GM04504 (cell line): ENCODE results near the gene ROBO2.

Experiments
- DNase-seq: peaks from one replicate; pipeline ENCODE4 v3.0.0-alpha.2; 2012; ENCODE audit warnings: low read depth

ROBO2 gene, protein sequence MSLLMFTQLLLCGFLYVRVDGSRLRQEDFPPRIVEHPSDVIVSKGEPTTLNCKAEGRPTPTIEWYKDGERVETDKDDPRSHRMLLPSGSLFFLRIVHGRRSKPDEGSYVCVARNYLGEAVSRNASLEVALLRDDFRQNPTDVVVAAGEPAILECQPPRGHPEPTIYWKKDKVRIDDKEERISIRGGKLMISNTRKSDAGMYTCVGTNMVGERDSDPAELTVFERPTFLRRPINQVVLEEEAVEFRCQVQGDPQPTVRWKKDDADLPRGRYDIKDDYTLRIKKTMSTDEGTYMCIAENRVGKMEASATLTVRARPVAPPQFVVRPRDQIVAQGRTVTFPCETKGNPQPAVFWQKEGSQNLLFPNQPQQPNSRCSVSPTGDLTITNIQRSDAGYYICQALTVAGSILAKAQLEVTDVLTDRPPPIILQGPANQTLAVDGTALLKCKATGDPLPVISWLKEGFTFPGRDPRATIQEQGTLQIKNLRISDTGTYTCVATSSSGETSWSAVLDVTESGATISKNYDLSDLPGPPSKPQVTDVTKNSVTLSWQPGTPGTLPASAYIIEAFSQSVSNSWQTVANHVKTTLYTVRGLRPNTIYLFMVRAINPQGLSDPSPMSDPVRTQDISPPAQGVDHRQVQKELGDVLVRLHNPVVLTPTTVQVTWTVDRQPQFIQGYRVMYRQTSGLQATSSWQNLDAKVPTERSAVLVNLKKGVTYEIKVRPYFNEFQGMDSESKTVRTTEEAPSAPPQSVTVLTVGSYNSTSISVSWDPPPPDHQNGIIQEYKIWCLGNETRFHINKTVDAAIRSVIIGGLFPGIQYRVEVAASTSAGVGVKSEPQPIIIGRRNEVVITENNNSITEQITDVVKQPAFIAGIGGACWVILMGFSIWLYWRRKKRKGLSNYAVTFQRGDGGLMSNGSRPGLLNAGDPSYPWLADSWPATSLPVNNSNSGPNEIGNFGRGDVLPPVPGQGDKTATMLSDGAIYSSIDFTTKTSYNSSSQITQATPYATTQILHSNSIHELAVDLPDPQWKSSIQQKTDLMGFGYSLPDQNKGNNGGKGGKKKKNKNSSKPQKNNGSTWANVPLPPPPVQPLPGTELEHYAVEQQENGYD (N-terminal part only)

DNA sequence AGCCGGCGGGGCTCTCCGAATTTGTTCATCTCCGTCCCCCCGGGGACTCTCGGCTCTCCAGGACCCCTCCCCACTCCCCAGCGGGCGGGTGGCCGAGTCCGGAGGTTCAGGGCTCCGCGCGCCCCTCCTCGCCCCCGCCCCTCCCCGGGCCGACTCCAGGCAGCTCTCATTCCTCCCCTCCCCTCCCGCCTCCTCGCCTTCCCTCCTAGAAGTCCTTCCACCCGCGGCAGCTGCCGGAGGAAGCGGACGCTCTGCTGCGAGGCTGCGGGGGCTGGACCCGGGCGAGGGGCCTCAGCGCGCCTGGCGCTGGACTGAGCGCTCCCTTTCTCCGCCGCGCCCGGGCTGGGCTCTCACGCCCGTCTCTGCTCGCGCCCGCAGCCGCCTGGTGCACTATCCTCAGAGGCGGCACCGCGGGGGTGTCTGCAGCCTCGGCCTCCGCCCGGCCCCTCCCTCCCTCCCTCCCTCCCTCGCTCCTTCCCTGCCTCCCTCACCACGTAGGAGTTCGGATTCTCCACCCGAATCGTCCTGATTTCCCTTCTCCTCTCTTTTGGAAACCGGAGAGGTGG, at the start of gene ROBO2:
ROBO2 (plus strand) TSS at position 494 of the 566 bp plus-strand sequence. CDS start 687 bp downstream, outside the sequence.
- DNase-seq, result no peak

GRCh38 chr3:76990606-76991005, 49.3 kb upstream of the ROBO2 start:
- no peak for DNase-seq

- no peak for DNase-seq
These were observed 48.7 kb upstream of the ROBO2 start for GRCh38 chr3:76991165-76991564.

- peak; percentile 11 for DNase-seq
These were observed 42.2 kb upstream of the ROBO2 start for GRCh38 chr3:76997733-76998132.

DNA sequence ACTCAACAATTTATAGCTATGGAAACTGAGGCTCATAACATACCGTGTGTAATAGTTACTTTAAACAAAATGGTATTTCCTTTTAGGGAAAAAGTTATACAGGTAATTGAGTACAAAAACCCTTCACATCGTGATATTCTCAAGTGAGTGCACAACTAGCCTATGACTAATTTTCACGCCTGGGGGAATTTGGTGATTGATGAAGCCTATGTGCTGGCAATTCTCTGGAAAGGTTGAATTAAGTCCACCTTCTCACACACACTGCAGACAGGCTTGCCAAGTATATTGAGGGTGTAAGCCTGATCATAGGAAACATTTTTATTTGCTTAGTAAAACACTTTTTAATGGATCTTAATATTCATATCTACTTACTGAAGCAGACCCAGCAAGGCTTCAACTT, 41.3 kb upstream of the ROBO2 start:
- no peak for DNase-seq

DNA sequence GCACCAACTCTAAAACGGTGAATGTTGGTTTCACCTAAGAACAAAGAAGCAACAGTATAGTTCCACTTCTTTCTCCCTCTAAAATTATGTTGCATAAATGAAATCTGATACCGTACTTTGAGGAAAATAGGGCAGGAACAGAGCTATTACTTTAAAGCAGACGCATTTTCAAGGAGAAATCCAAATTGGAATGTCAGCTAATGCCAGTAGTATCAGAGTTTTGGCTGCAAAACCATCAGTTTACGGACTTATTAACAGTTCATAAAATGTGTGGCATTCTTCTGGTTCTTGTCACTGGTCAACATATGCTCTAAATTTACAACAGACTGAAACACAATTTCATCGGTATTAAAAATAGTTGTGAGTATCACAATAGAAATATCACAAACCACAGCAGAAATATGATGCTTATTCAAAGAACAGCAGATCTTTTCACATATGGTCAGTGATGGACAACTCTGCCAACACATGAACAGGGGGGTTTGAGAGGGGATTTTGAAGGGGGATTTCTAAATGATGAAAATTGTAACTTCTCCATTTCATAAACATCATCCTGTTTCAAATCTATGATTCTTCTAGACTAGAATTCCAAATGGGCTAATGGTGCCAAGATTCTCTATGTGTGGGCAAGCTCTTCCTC, 38.7 kb upstream of the ROBO2 start:
- DNase-seq, result no peak

GRCh38 chr3:77014226-77014625, 25.7 kb upstream of the ROBO2 start:
- DNase-seq, result no peak

GRCh38 chr3:77025471-77025870, 14.4 kb upstream of the ROBO2 start:
- no peak for DNase-seq

- DNase-seq, result no peak
These were observed 12.8 kb upstream of the ROBO2 start for GRCh38 chr3:77026904-77027634.

GRCh38 chr3:77028005-77028404, 11.9 kb upstream of the ROBO2 start:
- no peak for DNase-seq

GRCh38 chr3:77038468-77038929, 1.4 kb upstream of the ROBO2 start:
- peak; percentile 65 for DNase-seq

DNA sequence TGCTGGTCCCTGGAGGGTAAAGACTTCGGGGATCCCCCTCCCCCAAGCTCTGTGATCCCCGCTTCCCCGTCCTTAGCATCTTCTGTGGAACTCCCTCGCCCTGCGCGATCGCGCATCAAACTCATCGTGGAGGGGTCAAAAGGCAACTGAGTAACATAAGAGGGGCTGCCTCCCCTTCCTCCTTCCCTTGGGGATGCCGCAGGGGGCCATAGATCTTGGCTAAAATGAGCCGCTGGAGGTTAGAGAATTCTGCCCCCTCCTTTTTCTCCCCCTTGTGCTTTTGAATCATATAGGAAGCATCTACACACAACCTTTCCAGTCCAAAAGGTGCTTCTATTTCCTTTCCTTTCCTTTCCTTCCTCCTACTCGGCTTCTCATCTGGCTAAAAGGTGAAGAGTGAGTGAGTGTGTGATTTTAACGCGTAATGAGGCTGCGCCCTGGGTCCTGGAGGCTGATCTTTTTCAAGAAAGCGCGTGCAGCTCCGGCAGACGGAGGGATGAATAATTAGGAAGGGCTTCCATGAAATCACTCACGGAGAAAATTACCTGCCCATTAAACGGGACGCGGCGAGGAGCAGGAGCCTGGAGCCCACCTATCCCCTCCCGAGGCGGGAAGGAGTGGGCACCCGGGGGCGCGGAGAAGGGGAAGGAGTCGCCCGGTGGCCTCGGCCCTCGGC, 831 bp upstream of the ROBO2 start:
- no peak for DNase-seq

DNA sequence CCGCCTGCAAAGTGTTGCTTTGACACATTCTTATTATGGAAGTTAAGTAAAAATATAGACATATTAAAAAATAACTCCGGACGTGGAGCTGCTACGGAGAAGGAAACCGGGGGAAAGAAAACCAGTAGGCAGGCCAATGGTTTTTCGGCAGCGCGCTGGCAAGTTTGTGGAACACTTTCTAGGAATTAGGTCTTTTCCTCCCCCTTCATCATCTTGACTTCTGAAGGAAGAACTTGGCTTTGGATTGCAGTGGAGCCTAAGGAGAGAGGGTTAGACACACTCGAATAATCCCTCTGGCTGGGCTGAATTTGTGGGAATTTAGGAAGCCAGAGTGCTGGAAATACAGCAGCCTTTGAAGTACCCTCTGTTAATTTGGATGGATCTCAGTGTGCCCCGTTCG, 317 bp downstream of the ROBO2 start:
- DNase-seq, result no peak

- DNase-seq, result no peak
These were observed 1.2 kb downstream of the ROBO2 start for GRCh38 chr3:77040926-77041722.

GRCh38 chr3:77041811-77042210, 1.9 kb downstream of the ROBO2 start:
- DNase-seq, result no peak

DNA sequence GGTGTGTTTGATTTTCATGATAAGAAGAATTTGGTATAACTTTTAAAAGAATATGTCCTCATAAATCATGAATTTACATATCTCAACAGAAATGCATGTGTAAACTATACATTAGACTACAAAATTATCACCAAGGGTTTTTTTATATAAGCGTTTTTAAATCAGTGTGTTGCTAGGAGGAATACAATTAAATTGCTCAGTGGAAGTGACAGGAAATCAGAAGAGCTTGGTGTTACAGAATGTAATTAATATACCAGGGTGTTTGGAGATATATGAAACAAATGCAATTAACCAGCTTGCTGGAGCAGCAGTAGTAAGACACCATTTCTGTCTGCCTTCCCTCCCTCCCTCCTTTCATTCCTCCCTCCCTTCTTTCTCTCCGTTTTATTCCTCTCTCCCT, 2.4 kb downstream of the ROBO2 start:
- DNase-seq, result no peak

DNA sequence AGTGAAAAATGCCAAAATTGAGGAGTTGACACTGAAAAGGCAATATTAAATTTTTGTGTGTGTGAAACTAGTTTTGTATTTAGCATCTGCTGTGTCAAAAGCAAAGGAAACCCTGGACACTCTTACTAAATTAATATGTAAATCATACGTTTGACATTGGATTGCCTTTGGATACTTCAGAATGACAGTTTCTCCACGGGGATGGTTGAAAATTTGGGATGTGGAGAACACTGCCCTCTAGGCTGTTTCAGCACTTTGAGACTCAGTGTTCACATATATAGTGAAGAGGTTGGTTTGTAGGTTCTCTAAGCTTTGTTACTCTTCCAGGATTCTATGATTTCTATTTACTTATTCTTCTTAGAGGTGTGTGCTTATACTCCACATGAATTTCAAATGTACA, 3.0 kb downstream of the ROBO2 start:
- no peak for DNase-seq

GRCh38 chr3:77045686-77046085, 5.8 kb downstream of the ROBO2 start:
- DNase-seq, result no peak

DNA sequence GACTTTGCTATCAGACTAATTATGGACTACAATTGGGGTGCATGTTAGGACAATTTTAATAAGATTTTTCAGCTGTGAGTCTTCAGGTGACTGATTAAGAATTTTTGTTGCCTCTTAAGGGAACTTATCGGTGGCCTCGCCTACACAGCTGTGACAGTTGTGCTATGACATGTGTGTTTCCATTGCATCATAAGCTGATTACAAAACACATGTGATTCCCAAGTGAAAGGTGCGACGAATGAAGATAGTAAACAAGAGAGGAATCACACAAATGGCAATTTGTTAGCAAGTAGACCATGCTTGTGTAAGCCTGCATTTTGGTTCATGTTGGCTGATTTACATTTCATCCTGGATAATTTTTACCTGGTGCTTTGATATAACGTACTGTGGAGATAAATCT, 8.3 kb downstream of the ROBO2 start:
- DNase-seq, result no peak

DNA sequence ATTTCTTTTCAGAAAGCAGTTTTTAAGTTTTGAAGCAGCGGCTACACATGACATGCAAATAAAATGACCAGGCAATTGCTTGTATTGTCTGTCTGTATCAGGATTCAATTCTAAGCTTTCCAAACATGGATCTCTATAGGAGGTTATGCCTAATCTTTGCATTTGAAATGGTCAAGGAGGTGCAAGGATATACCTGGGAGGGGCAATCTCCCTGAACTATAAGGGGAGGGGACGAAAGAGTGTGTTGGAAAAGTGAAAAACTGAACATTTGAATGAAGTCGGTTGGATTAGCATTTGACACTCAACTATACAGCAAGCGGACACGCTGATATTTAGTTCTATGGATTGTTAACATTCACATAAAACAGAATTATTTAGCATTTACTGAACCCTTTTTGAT, 11.7 kb downstream of the ROBO2 start:
- no peak for DNase-seq
